ACC112 (cell line): ENCODE results near the gene MRPL9.

Experiments used
- H2AFZ ChIP-seq: fragments of 200-600 bp; sonication (generic); one replicate; pipeline ENCODE4 v1.6.0; 2017; ENCODE audit warnings: antibody characterized with exemption, low read length; ENCODE audit not compliant: unreplicated experiment
- H3K27ac ChIP-seq: fragments of 200-600 bp; sonication (generic); 2 replicates; pipeline ENCODE4 v1.5.1; 2014; ENCODE audit warnings: low read depth, mild to moderate bottlenecking, antibody characterized with exemption, low read length, moderate library complexity
- H3K27me3 ChIP-seq: fragments of 200-600 bp; sonication (generic); 2 replicates; pipeline ENCODE4 v1.6.1; 2014; ENCODE audit warnings: mild to moderate bottlenecking, antibody characterized with exemption, low read length, moderate library complexity, mixed read lengths; ENCODE audit not compliant: insufficient read depth
- H3K36me3 ChIP-seq: fragments of 200-600 bp; sonication (generic); 2 replicates; pipeline ENCODE4 v1.6.1; 2016; ENCODE audit warnings: mild to moderate bottlenecking, antibody characterized with exemption, low read length, moderate library complexity, mixed read lengths; ENCODE audit not compliant: insufficient read depth
- H3K4me1 ChIP-seq: fragments of 200-600 bp; sonication (generic); one replicate; pipeline ENCODE4 v1.6.1; 2016; ENCODE audit warnings: low read length, mixed read lengths; ENCODE audit not compliant: insufficient read depth, unreplicated experiment, control insufficient read depth
- H3K4me3 ChIP-seq: fragments of 200-600 bp; sonication (generic); 2 replicates; pipeline ENCODE4 v1.5.1; 2014; ENCODE audit warnings: mild to moderate bottlenecking, low read depth, low read length
- H3K79me2 ChIP-seq: fragments of 200-600 bp; sonication (generic); one replicate; pipeline ENCODE4 v1.6.0; 2016; ENCODE audit warnings: low read length; ENCODE audit not compliant: control insufficient read depth, unreplicated experiment, insufficient read depth

MRPL9 gene

GRCh38 chr1:151729157-151729965, 33.9 kb downstream of the MRPL9 start:
- Histone ChIP-seq H3K79me2 (no peaks in the 10 kb centered on the region), H3K4me3 (no peak overlapping the region), H2AFZ (no peak overlapping the region), H3K4me1 (peaks cover 3% of the 10 kb centered on the region), H3K36me3 (no peaks in the 10 kb centered on the region), H3K27me3 (peaks cover 29% of the 10 kb centered on the region), H3K27ac (no peak overlapping the region)

GRCh38 chr1:151728151-151729054, 34.9 kb downstream of the MRPL9 start:
- peaks cover 3% of the 10 kb centered on the region for H3K4me1 ChIP-seq
- peak overlapping the region; percentile 52; the same call in 1 of the 2 replicates for H3K4me3 ChIP-seq
- H3K36me3 ChIP-seq, result no peaks in the 10 kb centered on the region
- H2AFZ ChIP-seq, result peak overlapping the region; percentile 40
- H3K79me2 ChIP-seq, result no peaks in the 10 kb centered on the region
- H3K27ac ChIP-seq, result no peak overlapping the region
- peaks cover 38% of the 10 kb centered on the region for H3K27me3 ChIP-seq

GRCh38 chr1:151723726-151724370, 39.4 kb downstream of the MRPL9 start:
- no peak overlapping the region for H3K4me3 ChIP-seq
- H3K4me1 ChIP-seq, result peaks cover 15% of the 10 kb centered on the region
- H2AFZ ChIP-seq, result no peak overlapping the region
- H3K36me3 ChIP-seq, result no peaks in the 10 kb centered on the region
- H3K27ac ChIP-seq, result no peak overlapping the region
- no peaks in the 10 kb centered on the region for H3K79me2 ChIP-seq
- peaks cover 74% of the 10 kb centered on the region for H3K27me3 ChIP-seq

- H3K27me3 ChIP-seq, result peaks cover 80% of the 10 kb centered on the region
- H3K27ac ChIP-seq, result no peak overlapping the region
- no peaks in the 10 kb centered on the region for H3K36me3 ChIP-seq
- H3K79me2 ChIP-seq, result no peaks in the 10 kb centered on the region
- peaks cover 13% of the 10 kb centered on the region for H3K4me1 ChIP-seq
- H2AFZ ChIP-seq, result peak overlapping the region; percentile 48
- peak overlapping the region; percentile 77 for H3K4me3 ChIP-seq
Observed at GRCh38 chr1:151721788-151722510, 41.3 kb downstream of the MRPL9 start.

GRCh38 chr1:151720974-151721787, 42.1 kb downstream of the MRPL9 start, which contains the start of gene RIIAD1:
Gene RIIAD1 (plus strand): TSS chr1:151721522. CDS start chr1:151721537, 15 bp downstream.
- Histone ChIP-seq H3K36me3 (no peaks in the 10 kb centered on the region), H3K27ac (no peak within 1 kb of the TSS), H3K4me1 (peaks cover 13% of the 10 kb centered on the region), H3K27me3 (peaks cover 80% of the 10 kb centered on the region), H3K4me3 (peak within 1 kb of the TSS; percentile 77), H2AFZ (peak within 1 kb of the TSS; percentile 52), H3K79me2 (no peaks in the 10 kb centered on the region)

GRCh38 chr1:151720554-151720953, 42.7 kb downstream of the MRPL9 start:
- H3K4me3 ChIP-seq, result peak overlapping the region; percentile 77
- H3K4me1 ChIP-seq, result peaks cover 13% of the 10 kb centered on the region
- no peaks in the 10 kb centered on the region for H3K79me2 ChIP-seq
- no peaks in the 10 kb centered on the region for H3K36me3 ChIP-seq
- peaks cover 82% of the 10 kb centered on the region for H3K27me3 ChIP-seq
- H3K27ac ChIP-seq, result no peak overlapping the region
- H2AFZ ChIP-seq, result peak overlapping the region; percentile 52

GRCh38 chr1:151720125-151720524, 43.2 kb downstream of the MRPL9 start:
- Histone ChIP-seq H3K27ac (no peak overlapping the region), H3K27me3 (peaks cover 86% of the 10 kb centered on the region), H3K36me3 (no peaks in the 10 kb centered on the region), H2AFZ (peak overlapping the region; percentile 52), H3K4me3 (peak overlapping the region; percentile 77; the same call in 1 of the 2 replicates), H3K4me1 (peaks cover 13% of the 10 kb centered on the region), H3K79me2 (no peaks in the 10 kb centered on the region)

GRCh38 chr1:151718666-151719065, 44.6 kb downstream of the MRPL9 start:
- H3K4me3 ChIP-seq, result no peak overlapping the region
- no peaks in the 10 kb centered on the region for H3K79me2 ChIP-seq
- H3K4me1 ChIP-seq, result peaks cover 13% of the 10 kb centered on the region
- H2AFZ ChIP-seq, result no peak overlapping the region
- H3K36me3 ChIP-seq, result no peaks in the 10 kb centered on the region
- peaks cover 90% of the 10 kb centered on the region for H3K27me3 ChIP-seq
- H3K27ac ChIP-seq, result no peak overlapping the region

- H3K27ac ChIP-seq, result no peak overlapping the region
- peaks cover 94% of the 10 kb centered on the region for H3K27me3 ChIP-seq
- H3K36me3 ChIP-seq, result no peaks in the 10 kb centered on the region
- no peak overlapping the region for H3K4me3 ChIP-seq
- H3K4me1 ChIP-seq, result peaks cover 13% of the 10 kb centered on the region
- no peak overlapping the region for H2AFZ ChIP-seq
- H3K79me2 ChIP-seq, result no peaks in the 10 kb centered on the region
Observed at GRCh38 chr1:151718011-151718431, 45.3 kb downstream of the MRPL9 start.
